GM12891 (cell line): ENCODE data around the gene CHKA.
A peak's percentile ranks its signal among the peaks of the same experiment; 100 is the strongest.

Experiments used
- DNase-seq: peaks from one replicate; pipeline ENCODE4 v3.0.0; 2011; ENCODE audit warnings: low spot score; ENCODE audit not compliant: insufficient read length
- FAIRE-seq: peaks from 2 replicates; lab custom pipeline; 2011; peaks lifted over from hg19 to GRCh38; lab: Jason Lieb, UNC
- PAX5 ChIP-seq: IDR thresholded peaks from 2 replicates; pipeline ENCODE4 v1.6.1; 2011; ENCODE audit warnings: low read length, moderate library complexity, mild to moderate bottlenecking; ENCODE audit not compliant: insufficient read depth, severe bottlenecking
- POLR2A ChIP-seq: IDR thresholded peaks from 2 replicates; pipeline ENCODE4 v1.6.1; 2011; ENCODE audit warnings: low read depth, low read length, control low read depth
- POLR2AphosphoS5 ChIP-seq: IDR thresholded peaks from 2 replicates; pipeline ENCODE4 v1.6.1; 2011; ENCODE audit warnings: low read depth, low read length, control low read depth
- POU2F2 ChIP-seq: IDR thresholded peaks from 2 replicates; pipeline ENCODE4 v1.6.1; 2011; ENCODE audit warnings: low read depth, mild to moderate bottlenecking, control low read depth, low read length, moderate library complexity
- SPI1 ChIP-seq: IDR thresholded peaks from 2 replicates; pipeline ENCODE4 v1.6.1; 2011; ENCODE audit warnings: low read depth, low read length, control low read depth
- TAF1 ChIP-seq: IDR thresholded peaks from 2 replicates; pipeline ENCODE4 v1.6.1; 2011; ENCODE audit warnings: low read depth, low read length, control low read depth

CHKA gene

DNA sequence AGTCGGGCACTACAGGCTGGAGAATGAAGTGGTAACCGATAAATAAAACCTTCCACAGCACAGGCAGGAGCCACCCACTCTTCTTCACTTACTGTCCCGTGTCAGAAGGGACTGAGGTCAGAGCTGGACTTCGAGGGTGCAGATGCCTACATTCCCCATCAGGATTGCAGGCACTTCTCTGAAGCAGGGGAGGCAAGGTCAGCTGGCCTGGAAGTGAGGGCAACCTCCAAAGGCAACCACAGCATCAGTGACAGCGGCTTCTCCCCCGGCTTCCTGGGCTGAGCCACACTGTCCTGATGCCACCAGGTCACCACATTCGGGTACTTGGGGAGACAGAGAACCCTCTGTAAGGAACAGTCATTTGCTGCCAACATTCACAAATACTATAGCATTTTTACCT, 59.7 kb downstream of the CHKA start:
- FAIRE-seq (no peak), DNase-seq (no peak)
- TF ChIP-seq POLR2A (no peak), POLR2AphosphoS5 (no peak), POU2F2 (no peak), SPI1 (no peak), TAF1 (no peak), PAX5 (no peak)

DNA sequence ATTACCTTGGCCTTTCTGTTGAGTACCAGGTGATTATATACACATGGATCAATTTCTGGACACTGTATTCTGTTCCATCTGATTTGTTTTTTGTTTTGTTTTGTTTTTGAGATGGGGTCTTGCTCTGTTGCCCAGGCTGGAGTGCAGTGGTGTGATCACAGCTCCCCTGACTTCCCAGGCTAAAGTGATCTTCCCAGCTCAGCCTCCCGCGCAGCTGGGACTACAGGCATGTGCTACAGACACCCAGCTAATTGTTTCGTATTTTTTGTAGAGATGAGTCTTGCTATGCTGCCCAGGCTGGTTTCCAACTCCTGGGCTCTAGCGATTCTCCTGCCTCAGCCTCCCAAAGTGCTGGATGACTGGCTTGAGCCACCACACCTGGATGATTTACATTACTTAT, 63.4 kb downstream of the CHKA start:
- no peak for FAIRE-seq
- no peak for TF ChIP-seq TAF1
- TF ChIP-seq POU2F2: no peak
- DNase-seq: no peak

DNA sequence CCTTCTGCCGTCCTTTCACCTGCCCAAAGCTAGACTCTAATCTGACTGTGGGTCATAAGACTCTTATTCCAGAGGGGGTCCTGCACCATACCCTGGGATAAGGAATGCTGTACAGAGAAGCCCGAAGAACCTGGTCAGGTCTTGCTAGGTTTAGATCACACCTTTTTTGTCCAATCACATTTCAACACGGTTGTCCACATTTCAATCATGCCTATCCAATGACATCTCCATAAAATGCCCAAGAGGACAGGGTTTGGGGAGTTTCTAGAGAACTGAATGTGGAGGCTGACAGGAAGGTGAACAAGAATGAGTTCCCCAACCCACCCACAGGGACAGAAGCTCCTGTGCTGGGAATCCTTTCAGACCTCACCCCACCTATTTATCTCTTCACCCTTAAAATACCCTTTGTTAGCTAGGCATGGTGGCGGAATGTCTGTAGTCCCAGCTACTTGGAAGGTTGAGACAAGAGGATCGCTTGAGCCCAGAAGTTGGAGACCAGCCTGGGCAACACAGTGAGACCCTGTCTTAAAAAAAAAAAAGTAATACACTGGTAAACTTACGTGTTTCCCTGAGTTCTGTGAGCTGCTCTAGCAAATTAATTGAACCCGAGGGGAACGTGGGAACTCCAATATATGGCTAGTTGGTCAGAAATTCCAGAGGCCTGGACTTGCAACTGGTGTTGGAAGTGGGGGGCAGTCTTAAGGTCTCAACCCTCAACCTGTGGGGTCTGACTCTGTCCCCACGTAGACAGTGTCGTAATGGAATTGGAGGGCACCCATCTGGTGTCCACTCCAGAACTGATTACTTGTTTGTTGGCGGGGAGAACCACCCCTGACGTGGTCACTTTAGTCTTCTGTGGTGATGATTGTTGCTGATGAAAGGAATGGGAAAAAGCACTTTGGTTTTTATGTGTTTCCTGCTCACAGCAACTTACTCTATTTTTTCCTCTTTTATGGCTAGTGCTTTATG, 64.6 kb downstream of the CHKA start:
- no peak for FAIRE-seq
- no peak for DNase-seq
- TF ChIP-seq SPI1: no peak
- TF ChIP-seq TAF1: no peak
- TF ChIP-seq POLR2AphosphoS5: peak; percentile 3; the same call in 1 of the 2 replicates
- TF ChIP-seq PAX5: no peak
- TF ChIP-seq POU2F2: no peak; the same call in 1 of the 2 replicates
- TF ChIP-seq POLR2A: peak; percentile 40; the same call in 1 of the 2 replicates

DNA sequence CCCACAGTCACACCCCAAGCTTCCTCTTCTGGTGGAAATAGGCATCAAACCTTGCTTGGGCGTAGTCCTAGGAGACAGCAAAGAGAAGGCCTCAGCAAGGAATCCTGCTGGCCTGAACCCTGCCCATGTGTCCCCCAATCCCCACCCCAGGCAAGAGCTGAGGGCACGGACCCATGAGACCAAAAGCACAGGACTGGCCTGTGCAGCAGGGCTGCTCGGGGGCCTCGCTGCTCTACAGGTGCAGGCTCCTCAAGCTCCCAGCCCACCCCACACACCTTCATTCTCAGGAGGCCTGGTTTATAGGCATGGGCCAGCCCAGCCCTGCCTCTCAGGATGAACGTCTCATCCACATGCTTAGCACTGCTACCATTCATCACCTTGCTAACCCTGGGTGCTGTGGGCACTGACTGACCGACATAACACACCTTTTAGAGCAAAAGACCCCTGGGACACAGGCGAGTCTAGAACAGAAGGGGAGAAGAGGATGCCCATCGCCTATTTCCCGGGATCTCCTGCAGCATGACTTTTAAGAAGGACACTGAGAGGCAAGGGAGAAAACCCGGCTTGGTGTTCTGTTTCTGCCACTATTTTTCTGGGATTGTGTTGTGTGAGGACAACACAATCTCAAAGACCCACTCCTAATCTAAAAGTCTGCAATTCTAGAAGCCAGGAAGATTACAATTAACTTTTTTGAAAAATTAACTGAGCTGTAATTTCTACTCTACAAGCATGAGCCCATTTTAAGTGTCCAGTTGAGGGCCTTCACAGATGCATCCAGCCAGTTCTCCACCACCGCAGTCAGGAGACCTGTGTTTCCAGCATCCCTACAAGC, 67.0 kb downstream of the CHKA start:
- peak; percentile 73 for TF ChIP-seq POLR2AphosphoS5
- no peak for TF ChIP-seq TAF1
- FAIRE-seq: no peak
- no peak for DNase-seq

DNA sequence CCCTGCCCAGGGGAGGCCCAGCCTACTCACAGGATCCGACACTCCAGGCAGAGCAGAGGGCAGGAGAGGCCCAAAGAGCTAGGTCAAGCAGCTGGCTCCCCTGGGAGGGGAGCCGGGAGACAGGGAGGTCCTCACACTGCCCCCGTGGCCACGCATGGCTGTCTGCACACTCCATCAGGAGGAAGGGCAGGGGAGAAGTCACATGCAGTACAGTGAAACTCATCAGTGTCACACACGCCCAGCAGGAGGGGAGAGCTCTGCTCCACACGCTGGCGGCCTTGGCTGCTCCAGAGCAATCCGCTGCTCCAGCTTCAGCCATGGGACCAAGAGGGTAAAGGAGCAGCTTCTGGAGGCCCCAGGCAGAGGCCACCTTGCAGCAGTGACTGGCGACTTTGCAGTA, 68.1 kb downstream of the CHKA start:
- TF ChIP-seq POLR2AphosphoS5 (no peak), SPI1 (no peak), PAX5 (no peak), POLR2A (no peak), TAF1 (no peak), POU2F2 (no peak)
- DNase-seq (no peak), FAIRE-seq (no peak)

DNA sequence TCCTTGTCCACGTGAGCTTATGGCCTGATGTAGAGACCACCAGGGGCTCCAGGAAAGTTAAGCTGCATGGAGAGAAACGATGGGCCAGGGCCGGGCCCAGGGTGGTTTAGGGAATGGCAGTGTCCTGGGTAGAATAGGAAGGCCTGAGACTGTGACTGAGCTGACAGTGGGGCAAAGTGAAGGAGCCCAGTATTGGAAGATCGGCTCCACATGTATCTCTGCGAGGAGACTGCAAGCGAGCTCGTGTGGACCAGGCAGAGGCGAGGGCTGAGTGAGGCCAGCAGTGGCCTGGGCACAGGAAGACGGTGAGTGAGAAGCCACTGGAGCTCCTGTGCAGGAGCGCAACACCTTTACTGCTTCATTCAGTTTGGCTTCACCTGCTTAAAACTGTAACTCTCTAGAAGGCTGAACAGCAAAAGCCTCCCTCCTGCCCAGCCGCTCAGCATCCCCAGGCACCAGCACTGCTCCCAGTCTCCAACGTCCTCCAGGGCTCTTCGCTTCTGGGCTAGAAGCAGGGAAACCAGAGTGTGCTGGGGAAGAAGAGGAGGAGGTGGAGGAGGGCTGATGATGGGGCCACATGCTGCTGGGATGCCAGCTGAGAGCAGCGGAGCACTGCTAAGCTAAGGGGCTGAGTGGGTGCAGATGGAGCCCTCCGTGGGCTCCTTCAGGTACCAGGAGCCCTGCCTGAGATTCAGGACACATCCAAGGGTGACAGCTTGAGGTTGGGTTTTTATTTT, 68.9 kb downstream of the CHKA start:
- DNase-seq (no peak), FAIRE-seq (no peak)
- TF ChIP-seq POLR2AphosphoS5 (peak; percentile 52; the same call in 1 of the 2 replicates), POU2F2 (no peak)

DNA sequence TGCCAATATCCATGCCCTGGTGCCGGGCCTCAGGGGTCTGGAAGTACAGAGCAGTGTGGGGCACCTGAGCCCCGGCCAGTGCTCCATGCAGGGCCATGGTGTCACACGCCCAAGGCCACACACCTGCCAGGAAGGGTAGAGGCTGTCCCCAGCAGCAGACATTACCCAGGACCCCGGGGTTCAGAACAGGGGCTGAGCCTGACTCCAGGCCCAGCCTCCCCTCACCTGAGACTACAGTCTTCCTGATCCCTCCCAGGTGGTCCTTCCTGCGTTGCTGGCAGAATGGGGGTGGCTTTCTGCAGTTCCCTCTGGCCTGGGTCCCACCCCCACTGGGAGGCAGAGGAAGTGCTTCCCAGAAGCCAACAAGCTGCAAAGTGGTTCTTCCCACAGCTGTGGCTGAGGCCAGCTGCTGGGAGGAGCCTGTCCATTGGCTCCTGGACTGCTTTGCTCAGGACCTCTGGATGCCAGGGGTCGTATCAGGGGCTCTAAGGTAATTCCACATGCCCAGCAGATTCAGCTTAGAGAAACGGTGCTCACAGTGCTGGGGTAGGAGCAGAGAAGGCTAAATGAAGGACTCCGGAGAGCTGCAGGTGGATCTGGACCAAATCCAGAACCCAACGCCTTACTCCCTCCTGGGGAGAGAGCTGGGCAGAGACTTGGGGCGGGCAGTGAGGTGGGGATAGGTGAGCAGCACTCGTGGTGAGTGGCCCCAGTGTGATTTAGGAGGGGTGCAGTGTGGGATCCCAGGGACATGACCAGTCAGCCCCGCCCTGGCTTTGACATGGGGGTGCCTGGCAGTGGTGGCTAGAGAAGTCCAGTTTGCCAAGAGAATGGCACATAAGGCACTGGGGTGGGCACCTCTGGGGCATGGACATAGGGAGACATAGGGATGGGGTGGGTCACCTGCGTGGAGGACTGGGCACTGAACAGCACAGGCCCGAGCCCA, 69.7 kb downstream of the CHKA start:
- TF ChIP-seq POLR2A: peak; percentile 40; the same call in 1 of the 2 replicates
- no peak for TF ChIP-seq POLR2AphosphoS5
- DNase-seq (no peak), FAIRE-seq (no peak)

DNA sequence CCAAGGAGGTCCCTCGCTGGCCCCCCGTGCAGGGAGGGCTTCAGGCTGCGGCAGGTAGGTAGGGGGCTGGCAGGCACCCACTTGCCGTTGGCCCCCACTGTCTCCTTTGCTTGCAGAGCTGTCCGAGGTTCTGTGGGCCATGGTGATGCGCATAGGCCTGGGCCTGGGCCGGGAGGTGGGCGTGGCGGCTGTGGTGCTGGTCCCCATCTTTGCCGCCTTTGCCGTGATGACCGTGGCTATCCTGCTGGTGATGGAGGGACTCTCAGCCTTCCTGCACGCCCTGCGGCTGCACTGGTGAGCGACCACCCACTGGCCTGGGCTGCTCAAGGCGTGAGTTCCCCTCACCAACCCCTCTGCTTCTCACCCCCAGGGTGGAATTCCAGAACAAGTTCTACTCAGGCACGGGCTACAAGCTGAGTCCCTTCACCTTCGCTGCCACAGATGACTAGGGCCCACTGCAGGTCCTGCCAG, 70.8 kb downstream of the CHKA start:
- no peak for DNase-seq
- FAIRE-seq: no peak
- no peak for TF ChIP-seq TAF1
- TF ChIP-seq SPI1: no peak
- TF ChIP-seq POLR2A: no peak
- no peak for TF ChIP-seq PAX5
